HepG2 (cell line): Measurements from ENCODE around the gene ARHGDIA. TPM values are rescaled to one million over a fixed set of nuclear protein-coding genes. Genes with fewer than 3 reads are reported as not detected.
A peak's percentile ranks its signal among the peaks of the same experiment; 100 is the strongest.

Experiments
- ATAD3A ChIP-seq: sonication (generic); formaldehyde crosslinking; IDR thresholded peaks from 2 replicates; pipeline ENCODE4 v1.4.0; 2020; ENCODE audit warnings: missing genetic modification reagents
- DR1 ChIP-seq: sonication (generic); formaldehyde crosslinking; IDR thresholded peaks from 2 replicates; pipeline ENCODE4 v1.8.0; 2021; ENCODE audit warnings: mild to moderate bottlenecking, missing genetic modification reagents, inconsistent platforms
- FOXK2 ChIP-seq: fragments of 450-650 bp; IDR thresholded peaks from 2 replicates; pipeline ENCODE4 v1.6.1; 2016
- HDAC1 ChIP-seq: sonication (generic); formaldehyde crosslinking; IDR thresholded peaks from 2 replicates; pipeline ENCODE4 v1.5.1; 2020; ENCODE audit warnings: mild to moderate bottlenecking, missing genetic modification reagents
- KMT2B ChIP-seq: IDR thresholded peaks from 2 replicates; pipeline ENCODE4 v1.6.1; 2016; ENCODE audit warnings: missing genetic modification reagents, missing compliant biosample characterization
- MAFF ChIP-seq: IDR thresholded peaks from 2 replicates; pipeline ENCODE4 v1.6.1; 2011; ENCODE audit warnings: low read depth, low read length, improper control_type of control experiment
- MBD4 ChIP-seq: IDR thresholded peaks from 2 replicates; pipeline ENCODE4 v1.6.1; 2012; ENCODE audit warnings: low read length, inconsistent platforms, borderline replicate concordance
- NFE2L1 ChIP-seq: sonication (generic); formaldehyde crosslinking; IDR thresholded peaks from 2 replicates; pipeline ENCODE4 v1.4.0; 2020; ENCODE audit warnings: missing genetic modification reagents, mild to moderate bottlenecking, borderline replicate concordance
- NR2F2 ChIP-seq: IDR thresholded peaks from 2 replicates; pipeline ENCODE4 v1.6.1; 2012; ENCODE audit warnings: low read depth, inconsistent platforms, borderline replicate concordance
- PCBP1 ChIP-seq: fragments of 200-400 bp; formaldehyde crosslinking; IDR thresholded peaks from 2 replicates; pipeline ENCODE4 v1.6.1; 2017; ENCODE audit warnings: mild to moderate bottlenecking, low read depth, low read length, borderline replicate concordance
- SRF ChIP-seq: IDR thresholded peaks from 2 replicates; pipeline ENCODE4 v1.6.1; 2011; ENCODE audit warnings: mild to moderate bottlenecking, low read depth, low read length, moderate library complexity
- TEAD3 ChIP-seq: optimal IDR thresholded peaks from 2 replicates; pipeline ENCODE3; 2016; ENCODE audit warnings: borderline replicate concordance
- ZFP36L2 ChIP-seq: sonication (generic); formaldehyde crosslinking; IDR thresholded peaks from 2 replicates; pipeline ENCODE4 v1.4.0; 2020; ENCODE audit warnings: missing genetic modification reagents
- ZHX1 ChIP-seq: sonication (generic); formaldehyde crosslinking; IDR thresholded peaks from 2 replicates; pipeline ENCODE4 v1.8.1; 2022; ENCODE audit warnings: low read depth, mild to moderate bottlenecking, missing genetic modification reagents
- ZKSCAN5 ChIP-seq: sonication (generic); formaldehyde crosslinking; IDR thresholded peaks from 2 replicates; pipeline ENCODE4 v1.5.1; 2020; ENCODE audit warnings: mild to moderate bottlenecking, missing genetic modification reagents
- ZNF225 ChIP-seq: sonication (generic); formaldehyde crosslinking; IDR thresholded peaks from 2 replicates; pipeline ENCODE4 v1.4.0; 2020; ENCODE audit warnings: mild to moderate bottlenecking, missing genetic modification reagents
- ZNF24 ChIP-seq: fragments of 450-650 bp; IDR thresholded peaks from 2 replicates; pipeline ENCODE4 v1.6.1; 2017; ENCODE audit warnings: antibody characterized with exemption, mild to moderate bottlenecking
- ZNF329 ChIP-seq: sonication (generic); formaldehyde crosslinking; IDR thresholded peaks from 2 replicates; pipeline ENCODE4 v1.9.0; 2021; ENCODE audit warnings: low read depth, mild to moderate bottlenecking, missing genetic modification reagents
- ZNF34 ChIP-seq: sonication (generic); formaldehyde crosslinking; IDR thresholded peaks from 2 replicates; pipeline ENCODE4 v1.4.0; 2020; ENCODE audit warnings: mild to moderate bottlenecking, missing genetic modification reagents, borderline replicate concordance
- ZNF503 ChIP-seq: sonication (generic); formaldehyde crosslinking; IDR thresholded peaks from 2 replicates; pipeline ENCODE4 v1.4.0; 2020; ENCODE audit warnings: missing genetic modification reagents
- ZNF557 ChIP-seq: sonication (generic); formaldehyde crosslinking; IDR thresholded peaks from 2 replicates; pipeline ENCODE4 v1.4.0; 2020; ENCODE audit warnings: missing genetic modification reagents
- ZNF607 ChIP-seq: sonication (generic); formaldehyde crosslinking; IDR thresholded peaks from 2 replicates; pipeline ENCODE4 v1.5.1; 2020; ENCODE audit warnings: missing genetic modification reagents, mild to moderate bottlenecking, borderline replicate concordance
- ZNF678 ChIP-seq: sonication (generic); formaldehyde crosslinking; IDR thresholded peaks from 2 replicates; pipeline ENCODE4 v1.4.0; 2020; ENCODE audit warnings: mild to moderate bottlenecking, missing genetic modification reagents
- ZNF781 ChIP-seq: sonication (generic); formaldehyde crosslinking; IDR thresholded peaks from 2 replicates; pipeline ENCODE4 v1.5.1; 2020; ENCODE audit warnings: borderline replicate concordance, mild to moderate bottlenecking, missing genetic modification reagents; ENCODE audit errors: not compliant biosample characterization
- ZNF878 ChIP-seq: sonication (generic); formaldehyde crosslinking; IDR thresholded peaks from 2 replicates; pipeline ENCODE4 v1.8.1; 2023; ENCODE audit warnings: mild to moderate bottlenecking, missing genetic modification reagents, moderate library complexity
- ZSCAN25 ChIP-seq: sonication (generic); formaldehyde crosslinking; IDR thresholded peaks from 2 replicates; pipeline ENCODE4 v1.8.0; 2022; ENCODE audit warnings: mild to moderate bottlenecking, missing genetic modification reagents
- polyA plus RNA-seq, 8 experiments: library from polyadenylated mRNA; depleted of rRNA in 3 of 8; stranded (reverse) in 7 of 8; unstranded in 1 of 8; fragments of >200 nt; fragmentation: Illumina TruSeq in 4 of 8; extraction: Trizol in 4 of 8; gene quantifications; 2 replicates each; pipeline versions ENCODE4 v1.2.1 to v1.2.3, GENCODE V29; 2011 to 2016; ENCODE audit warnings: low read depth in 4 of 8, missing spikeins in 1 of 8, mixed read lengths in 1 of 8; ENCODE audit not compliant: insufficient read depth in 1 of 8
- total RNA-seq, 5 experiments: library from RNA; depleted of rRNA; stranded (reverse); fragments of >200 nt; fragmentation: Illumina TruSeq; extraction: Trizol; gene quantifications; 2 replicates each; pipeline ENCODE4 v1.2.3, GENCODE V29; 2016; ENCODE audit warnings: low read depth in 1 of 5
- TF ChIP-seq, protein P1 (sequence below): sonication (generic); formaldehyde crosslinking; IDR thresholded peaks from 2 replicates; pipeline ENCODE4 v1.4.0; 2020; ENCODE audit warnings: low read depth, mild to moderate bottlenecking, missing genetic modification reagents

The ARHGDIA gene
- total and polyA plus RNA-seq, 2 of the 13 experiments (the other 11 are each of a cell fraction or from before 2014, with no cell fraction given), result 40.0 to 64.0 TPM

DNA sequence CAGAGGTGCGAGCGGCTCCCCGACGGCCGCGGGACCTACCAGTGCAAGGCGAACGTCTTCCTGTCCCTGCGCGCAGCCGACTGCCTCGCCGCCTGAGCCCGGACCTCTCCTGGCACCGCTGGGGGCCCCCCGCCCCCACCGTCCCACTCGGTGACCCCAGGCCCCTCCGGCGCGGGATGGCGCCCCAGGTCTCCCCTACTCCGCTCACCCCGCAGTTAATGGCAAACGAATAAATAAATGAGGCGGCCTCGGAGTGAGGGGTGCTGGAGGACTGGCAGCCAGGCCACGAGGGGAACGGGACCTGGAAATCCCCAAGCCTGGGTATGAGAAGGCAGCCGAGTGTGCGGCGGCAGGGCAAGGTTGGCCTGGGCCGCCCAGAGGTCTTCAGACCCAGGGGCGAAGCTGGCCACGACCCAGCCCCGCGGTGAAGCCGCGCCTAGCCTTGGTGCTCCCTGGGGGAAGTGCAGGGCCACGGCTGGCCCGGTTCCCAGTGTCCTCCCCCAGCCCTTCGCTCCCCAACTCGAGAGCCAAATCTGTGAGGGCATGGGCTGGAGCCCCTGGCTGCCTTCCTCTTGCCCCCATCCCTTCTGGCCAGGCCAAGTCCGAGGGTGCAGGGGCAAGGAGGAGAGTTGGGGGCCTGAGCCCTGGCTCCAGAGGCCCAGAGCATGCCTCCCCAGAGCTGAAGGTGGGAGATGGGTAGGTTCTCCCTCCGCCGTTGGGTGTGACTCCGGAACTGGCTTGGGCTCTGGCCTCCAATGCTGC is 31.7 kb upstream of the ARHGDIA start (continued):
- no peak; the same call in 1 of the 2 replicates for TF ChIP-seq ZNF503 (CRISPR knock-in tag)
- no peak for TF ChIP-seq ZNF329 (CRISPR knock-in tag)
- no peak for TF ChIP-seq ZHX1 (CRISPR knock-in tag)
- TF ChIP-seq HDAC1 (CRISPR knock-in tag), result 0 out of 2 replicates have a peak, but pooled peaks have one; percentile 16
- TF ChIP-seq ZNF678 (CRISPR knock-in tag), result no peak
- TF ChIP-seq NR2F2, result no peak
- peak; percentile 69; the same call in 1 of the 2 replicates for TF ChIP-seq ZNF607 (CRISPR knock-in tag)
- TF ChIP-seq ZNF878 (CRISPR knock-in tag), result no peak
- no peak for TF ChIP-seq MBD4
- TF ChIP-seq TEAD3 (CRISPR knock-in tag), result no peak
- no peak for TF ChIP-seq ZNF781 (CRISPR knock-in tag)
- no peak for TF ChIP-seq KMT2B (CRISPR knock-in tag)
- no peak for TF ChIP-seq NFE2L1 (CRISPR knock-in tag)
- no peak for TF ChIP-seq ZNF225 (CRISPR knock-in tag)
- TF ChIP-seq MAFF, result no peak
- TF ChIP-seq, protein P1, sequence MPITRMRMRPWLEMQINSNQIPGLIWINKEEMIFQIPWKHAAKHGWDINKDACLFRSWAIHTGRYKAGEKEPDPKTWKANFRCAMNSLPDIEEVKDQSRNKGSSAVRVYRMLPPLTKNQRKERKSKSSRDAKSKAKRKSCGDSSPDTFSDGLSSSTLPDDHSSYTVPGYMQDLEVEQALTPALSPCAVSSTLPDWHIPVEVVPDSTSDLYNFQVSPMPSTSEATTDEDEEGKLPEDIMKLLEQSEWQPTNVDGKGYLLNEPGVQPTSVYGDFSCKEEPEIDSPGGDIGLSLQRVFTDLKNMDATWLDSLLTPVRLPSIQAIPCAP (CRISPR knock-in tag), result peak; percentile 20; the same call in 1 of the 2 replicates
- no peak for TF ChIP-seq DR1 (CRISPR knock-in tag)
- no peak for TF ChIP-seq SRF
- TF ChIP-seq ZKSCAN5 (CRISPR knock-in tag), result no peak; the same call in 1 of the 2 replicates
- 0 out of 2 replicates have a peak, but pooled peaks have one; percentile 46 for TF ChIP-seq ZSCAN25 (CRISPR knock-in tag)
- no peak for TF ChIP-seq ZFP36L2 (CRISPR knock-in tag)
- no peak for TF ChIP-seq PCBP1
- TF ChIP-seq FOXK2, result no peak
- TF ChIP-seq ZNF24, result no peak
- no peak for TF ChIP-seq ZNF34 (CRISPR knock-in tag)
- TF ChIP-seq ZNF557 (CRISPR knock-in tag), result no peak
- TF ChIP-seq ATAD3A (CRISPR knock-in tag), result no peak
